Stimulated activated CD4-positive, alpha-beta T cell treated with anti-CD3 and anti-CD28 coated beads, TNF-alpha, amount 100 ng/mL, for 24 hours (primary cell): ENCODE results near the gene TIMP1.

Experiments
- DNase-seq, 3 experiments: peaks; one replicate each; pipeline ENCODE4 v3.0.0-alpha.2; 2020; ENCODE audit warnings: low read depth in 3 of 3

The TIMP1 gene

DNA sequence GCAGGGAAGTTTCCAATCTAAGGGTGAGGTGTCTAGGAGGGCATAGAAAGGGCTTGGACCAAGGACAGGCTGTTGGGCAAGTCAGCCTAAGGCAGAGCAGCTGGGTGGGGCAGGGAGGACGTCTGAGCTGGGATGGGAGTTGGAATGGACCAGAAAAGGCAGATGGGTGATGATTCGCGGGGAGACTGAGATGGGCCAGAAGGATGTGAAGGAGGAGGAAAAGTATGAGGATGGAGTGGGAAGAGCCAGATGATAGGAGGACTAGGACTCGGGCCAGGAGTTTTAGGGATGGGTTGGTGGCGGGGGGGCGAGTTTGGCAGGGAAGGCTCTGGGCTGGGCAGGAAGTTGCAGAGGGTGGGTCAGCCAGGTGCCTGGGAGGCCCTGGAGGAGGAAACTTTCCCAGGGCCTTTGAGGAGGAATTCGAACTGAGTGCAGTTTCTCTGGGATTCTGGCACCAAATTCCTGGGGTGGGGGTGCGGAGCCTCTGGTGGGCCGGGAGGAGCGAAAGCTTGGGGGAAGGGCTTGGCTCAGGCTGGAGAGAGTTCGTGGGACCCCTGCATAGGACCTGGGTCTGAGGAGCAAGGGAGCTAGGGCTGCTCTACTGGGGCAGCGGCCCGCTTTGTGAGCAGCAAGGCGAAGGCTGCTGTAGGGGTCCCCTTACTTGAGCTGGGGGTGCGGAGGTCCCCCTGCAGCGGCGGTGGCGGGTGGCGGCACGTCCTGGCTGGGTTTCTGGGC, 8.7 kb upstream of the TIMP1 start:
- DNase-seq: no peak

DNA sequence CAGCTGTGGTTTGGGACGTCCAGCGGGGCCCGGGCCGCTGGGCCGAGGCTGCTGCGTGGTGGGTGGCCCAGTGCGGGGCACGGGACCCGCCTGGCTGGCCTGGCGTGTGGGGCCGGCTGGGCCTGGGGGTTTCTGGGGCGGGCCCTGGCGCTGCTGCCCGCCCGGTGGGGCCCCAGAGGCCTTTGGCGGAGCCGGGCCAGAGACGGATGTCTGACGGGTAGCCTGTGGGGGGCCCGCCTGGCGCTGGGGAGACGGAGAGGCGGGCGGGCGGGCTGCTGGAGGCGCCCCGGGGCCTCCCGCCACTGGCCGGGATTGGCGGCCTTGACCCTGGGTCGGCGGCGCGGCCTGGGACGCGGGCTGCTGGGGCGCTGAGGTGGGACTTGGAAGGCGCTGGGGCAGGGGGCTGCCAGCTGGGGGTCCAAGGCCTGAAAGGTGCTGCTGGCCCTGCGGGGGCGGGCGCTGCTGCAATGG, 8.1 kb upstream of the TIMP1 start:
- DNase-seq: no peak

DNA sequence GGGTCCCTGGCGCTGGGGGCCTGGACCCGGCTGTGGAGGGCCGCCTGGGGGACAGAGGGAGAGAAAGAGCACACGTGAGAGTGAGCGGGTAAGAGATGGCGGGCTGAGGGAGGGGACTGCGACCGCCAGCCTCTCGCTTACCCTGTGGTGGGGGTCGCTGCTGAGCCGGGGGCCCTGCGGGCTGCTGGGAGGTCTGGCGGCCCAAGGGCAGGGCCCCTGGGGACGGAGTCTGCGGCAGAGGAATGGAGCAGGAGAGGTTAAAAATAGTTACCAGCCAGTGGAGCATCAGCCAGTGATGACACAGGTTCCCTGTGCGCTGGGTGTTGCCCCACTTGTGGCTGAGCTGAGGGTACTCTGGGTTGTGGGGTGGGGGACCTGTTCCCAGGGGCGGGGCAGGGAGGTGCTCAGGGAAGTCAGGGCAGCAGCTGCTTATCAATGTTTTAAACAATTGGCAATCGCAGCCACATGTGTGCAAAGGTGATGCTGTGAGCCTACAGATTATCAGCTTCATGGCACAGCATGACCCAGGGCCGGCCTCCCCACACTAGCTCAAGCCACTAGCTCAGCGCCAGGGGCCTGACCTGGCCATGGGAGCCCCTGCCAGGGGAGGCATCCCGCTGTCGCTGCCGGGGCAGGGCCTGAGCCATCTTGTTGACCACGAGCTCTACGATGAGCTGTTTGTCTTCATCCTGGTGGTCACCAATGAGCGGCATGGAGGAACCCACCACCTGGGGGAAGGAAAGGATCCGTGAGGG, 7.5 kb upstream of the TIMP1 start:
- no peak for DNase-seq

DNA sequence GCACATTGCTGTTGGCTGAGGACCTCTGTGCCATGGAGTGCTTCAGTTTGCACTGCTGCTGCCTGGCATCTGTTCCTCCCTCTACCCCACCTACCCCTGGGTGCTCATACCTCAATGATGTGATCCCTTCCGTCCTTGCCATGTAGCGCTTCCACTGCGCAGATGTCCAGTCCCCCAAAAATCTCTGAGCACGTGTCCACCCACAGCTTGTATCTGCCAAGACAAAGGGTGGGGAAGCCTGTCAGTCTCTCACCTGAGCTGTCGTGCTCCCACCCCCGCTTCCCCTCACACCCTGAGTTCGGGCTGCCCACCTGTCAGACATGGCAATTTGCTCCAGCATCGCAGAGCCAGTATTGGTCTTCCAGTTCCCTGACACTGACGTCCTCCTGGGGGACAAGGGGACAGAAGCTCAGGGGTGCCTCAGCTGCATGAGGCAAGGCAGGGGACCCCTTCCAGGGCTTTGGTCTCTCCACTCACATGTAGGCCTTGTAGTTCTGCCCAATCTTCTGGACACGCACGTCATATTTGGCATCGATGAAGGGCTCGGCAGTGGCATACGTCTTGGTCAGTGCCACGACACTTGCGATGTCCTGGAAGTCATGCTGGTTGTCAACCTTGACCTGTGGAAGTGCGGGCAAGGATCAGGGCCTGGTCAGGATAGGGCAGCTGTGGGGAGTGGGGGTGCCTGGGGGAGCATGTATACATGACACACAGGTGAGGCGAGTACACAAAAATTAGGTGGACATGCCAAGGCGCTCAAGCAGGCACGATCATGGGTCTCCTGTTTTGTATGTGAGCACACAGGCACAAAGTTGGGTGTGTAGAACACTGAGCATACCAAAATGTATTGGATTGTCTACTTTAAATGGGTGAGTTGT, 6.0 kb upstream of the TIMP1 start:
- no peak for DNase-seq

DNA sequence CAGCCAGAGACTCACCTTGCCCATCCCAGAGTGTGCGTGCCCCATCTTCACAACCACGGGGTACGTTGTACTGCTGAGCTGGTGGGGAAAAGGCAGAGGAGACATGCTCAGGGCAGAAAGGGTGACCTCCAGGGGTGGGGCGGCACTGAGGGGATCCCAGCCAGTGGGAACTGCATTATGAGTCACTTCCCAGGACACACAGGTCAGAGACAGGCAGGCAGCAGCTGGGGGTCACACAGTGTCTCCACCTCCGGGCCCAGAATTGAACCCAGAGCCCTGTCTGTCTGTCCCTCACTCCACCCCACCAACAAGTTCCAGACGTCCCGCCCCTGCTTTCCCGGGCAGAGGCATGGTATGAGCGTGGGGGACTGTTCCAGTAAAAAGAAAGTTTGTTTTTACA, 4.8 kb upstream of the TIMP1 start:
- DNase-seq: no peak

DNA sequence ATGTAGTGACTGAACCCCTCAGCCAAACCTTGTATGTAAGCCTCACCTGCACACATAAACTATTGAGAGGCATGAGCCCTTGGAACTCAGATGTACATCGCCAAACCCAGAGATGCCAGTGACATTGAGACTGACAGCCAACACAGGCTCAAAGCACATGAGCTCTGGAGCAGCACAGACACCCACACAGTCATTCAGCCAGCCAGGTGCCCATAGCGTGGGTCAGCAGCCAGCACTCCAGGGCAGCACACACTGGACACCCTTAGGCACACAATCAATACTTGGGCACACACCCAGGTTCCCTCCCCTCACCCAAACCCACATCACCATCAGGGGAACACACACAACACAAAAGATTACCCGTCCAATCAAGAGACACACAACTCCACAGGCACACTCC, 4.3 kb upstream of the TIMP1 start:
- no peak for DNase-seq

DNA sequence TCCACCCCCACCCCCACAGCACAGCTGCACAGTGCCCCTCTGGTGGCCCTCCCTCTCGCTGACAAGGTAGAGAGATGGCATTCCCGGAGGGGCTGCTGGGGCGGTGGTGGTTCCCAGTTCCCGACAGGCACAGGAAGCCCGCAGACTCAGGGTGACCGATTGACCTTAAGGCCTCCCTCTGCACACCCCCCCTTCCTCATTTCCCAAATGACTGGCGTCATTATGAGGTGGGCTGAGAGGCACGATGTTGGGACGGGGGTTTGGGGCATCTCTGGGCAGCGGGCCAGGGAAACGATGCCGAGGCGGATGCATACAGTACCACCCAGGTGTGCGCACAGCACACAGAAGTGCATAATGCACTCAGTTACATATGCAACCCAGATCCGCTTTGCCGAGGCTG, 3.5 kb upstream of the TIMP1 start:
- DNase-seq: no peak

DNA sequence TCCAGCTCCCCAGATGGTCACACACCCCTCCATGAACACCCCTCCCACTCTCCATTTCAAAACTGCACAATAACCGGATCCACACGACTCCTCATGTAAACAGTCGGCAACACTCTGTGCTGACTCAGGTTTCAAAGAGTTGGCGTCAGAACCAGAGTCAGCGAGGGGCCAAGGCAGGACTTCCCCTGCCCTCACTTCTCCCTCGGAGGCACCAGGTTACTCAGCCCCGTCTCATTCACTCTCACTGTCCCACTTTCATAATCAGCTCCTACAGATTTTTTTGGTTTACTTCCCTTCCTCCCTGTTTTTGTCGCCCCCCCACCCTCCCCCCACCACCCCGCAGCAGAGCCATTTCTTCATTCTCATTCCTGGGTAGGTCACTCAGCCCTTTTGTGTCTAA, 2.7 kb upstream of the TIMP1 start:
- peak in 1 of 3 experiments; percentile 48 for DNase-seq

DNA sequence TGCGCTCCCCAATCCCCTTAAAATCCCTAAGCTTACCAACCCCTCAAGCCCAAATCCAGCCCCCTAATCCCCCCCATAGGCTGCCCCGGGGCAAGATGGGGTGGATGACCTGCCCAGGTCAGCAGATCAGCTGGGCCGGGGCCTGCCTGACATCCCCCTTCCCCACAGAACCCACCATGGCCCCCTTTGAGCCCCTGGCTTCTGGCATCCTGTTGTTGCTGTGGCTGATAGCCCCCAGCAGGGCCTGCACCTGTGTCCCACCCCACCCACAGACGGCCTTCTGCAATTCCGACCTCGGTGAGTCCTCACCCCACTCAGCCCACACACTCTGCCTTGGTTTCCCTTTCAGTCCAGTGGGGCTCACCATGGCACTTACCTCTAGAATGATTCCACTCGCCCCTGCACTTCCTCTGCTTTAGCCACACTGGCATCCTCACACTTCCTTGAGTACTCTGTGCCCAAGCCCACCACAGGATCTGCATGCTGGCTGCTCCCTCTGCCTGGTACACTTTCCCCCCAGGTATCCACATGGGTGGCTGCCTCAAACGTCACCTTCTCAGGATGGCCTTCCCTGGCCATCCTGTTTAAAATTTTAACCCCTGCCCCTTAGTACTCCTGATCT, 1.1 kb downstream of the TIMP1 start:
- DNase-seq: no peak

DNA sequence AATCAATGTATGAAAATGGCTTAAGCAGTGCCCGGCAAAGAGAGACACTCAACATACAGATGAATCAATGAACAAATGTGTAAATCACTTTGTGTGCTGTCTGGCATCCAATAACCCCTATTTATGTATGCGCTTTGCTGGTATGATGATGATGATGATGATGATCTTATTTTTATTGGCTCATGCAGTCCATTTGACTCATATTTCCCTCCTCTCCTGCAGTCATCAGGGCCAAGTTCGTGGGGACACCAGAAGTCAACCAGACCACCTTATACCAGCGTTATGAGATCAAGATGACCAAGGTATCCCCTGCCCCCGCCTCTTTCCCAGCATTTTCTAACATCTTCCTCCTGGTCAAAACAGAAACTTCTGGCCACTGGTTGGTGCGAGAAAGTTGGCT, 2.5 kb downstream of the TIMP1 start:
- DNase-seq: no peak

DNA sequence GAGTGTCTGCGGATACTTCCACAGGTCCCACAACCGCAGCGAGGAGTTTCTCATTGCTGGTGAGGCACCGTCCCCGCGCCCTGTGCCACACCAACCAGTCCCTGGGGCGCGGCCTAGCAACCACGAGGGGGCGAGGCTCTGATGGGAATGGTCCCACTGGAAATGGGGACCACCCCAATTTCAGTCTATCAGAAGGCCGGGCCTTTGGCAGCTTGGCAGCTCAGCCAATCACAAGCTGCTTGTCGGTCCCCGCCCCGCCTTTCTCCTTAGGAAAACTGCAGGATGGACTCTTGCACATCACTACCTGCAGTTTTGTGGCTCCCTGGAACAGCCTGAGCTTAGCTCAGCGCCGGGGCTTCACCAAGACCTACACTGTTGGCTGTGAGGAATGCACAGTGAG, 3.0 kb downstream of the TIMP1 start:
- no peak for DNase-seq

DNA sequence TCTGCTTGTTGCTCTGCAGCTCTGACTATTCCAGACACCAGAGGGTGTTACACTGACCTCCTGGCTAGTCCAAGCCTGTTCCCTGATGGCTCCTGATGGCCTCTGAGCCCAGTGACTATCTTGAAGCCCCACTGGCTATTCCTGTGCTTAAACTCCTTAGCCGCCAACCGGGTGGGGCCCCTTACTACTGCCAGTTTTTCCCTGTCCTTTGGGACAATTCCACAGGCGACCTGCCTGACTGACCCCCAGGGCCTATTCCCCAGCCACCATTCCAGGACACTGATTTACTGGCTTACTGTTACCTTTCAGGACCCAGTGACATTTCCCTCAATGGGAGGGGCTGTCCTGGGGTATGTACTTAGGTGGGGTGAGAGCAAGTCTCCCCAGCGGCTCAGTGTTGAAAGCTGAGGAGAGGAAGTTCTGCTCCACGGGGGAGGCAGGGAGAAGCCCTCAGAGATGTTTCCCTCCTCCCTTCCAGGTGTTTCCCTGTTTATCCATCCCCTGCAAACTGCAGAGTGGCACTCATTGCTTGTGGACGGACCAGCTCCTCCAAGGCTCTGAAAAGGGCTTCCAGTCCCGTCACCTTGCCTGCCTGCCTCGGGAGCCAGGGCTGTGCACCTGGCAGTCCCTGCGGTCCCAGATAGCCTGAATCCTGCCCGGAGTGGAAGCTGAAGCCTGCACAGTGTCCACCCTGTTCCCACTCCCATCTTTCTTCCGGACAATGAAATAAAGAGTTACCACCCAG, 4.0 kb downstream of the TIMP1 start:
- no peak for DNase-seq

DNA sequence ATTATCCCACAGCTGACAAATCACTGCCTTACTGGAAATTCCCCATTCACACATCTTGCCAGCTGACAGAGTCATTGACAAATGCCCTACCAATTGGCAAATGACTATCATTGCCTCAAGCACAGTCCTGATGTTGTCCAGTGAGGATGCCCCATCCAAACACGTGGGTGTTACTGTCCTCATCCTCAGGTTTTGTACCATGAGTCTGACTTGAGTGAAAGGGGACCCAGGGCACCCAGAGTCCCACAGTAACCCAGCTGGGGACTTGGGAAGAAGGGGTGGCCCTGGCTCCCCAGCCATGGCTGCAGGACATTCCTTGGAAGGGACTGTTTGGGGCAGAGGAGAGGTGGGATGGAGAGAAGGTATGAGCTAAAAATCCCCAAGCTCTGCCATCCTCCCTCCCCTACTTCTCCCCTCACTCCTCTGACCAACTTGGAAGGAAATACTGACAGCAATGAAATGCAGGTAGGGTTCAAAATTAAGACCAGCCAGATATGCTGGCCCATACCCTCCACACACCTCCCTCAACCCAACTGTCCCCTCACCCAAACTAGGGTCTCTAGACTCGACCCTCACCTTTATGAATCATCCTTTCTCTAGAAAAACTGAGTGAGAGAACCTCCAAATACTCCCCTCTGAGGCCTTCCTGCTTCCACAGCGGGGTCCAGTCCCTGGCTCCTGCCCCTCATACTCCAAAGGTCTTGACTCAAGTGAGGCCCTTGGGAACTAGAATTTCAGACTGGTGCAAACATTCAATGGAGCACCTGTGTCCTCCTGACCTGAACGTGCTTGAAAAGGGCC, 5.1 kb downstream of the TIMP1 start:
- no peak for DNase-seq

DNA sequence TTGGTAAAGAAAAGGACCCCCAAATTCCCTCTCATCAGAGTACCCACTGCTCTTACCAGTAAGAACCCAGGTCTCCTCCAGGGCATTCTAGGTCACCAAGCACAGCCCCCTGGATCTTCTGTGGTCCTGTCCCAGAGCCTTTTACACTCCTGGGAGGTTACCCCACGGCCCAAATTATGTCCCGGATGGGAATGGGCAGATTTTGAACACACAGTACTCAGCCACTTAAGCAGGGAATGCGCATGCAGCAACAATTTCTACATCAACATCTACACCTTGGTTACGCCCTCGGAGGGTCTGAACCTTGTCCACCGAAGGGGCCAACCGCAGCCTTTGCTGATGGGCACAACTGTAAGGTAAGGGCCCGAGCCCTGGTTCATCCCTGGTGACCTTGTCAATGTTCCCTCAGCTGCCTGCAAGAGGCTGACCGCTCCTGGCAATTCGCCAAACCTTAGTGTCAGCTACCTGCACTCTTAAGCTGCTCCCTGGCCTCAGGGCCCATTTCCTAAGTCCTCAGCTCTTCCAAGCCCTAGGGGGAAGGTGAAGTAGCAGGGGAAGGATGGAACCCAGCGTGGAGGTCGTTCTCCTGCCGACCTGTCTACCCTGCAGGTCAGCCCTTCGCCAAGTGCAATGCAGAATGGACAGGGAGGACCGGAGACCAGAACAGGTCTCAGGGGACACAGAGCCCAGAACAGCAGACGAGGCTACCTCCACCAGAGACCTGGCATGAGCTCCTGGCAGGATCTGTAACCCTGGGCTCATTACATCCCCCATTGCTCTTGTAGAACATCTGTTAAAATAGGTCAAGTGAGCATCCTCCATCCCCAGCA, 5.9 kb downstream of the TIMP1 start:
- no peak for DNase-seq

DNA sequence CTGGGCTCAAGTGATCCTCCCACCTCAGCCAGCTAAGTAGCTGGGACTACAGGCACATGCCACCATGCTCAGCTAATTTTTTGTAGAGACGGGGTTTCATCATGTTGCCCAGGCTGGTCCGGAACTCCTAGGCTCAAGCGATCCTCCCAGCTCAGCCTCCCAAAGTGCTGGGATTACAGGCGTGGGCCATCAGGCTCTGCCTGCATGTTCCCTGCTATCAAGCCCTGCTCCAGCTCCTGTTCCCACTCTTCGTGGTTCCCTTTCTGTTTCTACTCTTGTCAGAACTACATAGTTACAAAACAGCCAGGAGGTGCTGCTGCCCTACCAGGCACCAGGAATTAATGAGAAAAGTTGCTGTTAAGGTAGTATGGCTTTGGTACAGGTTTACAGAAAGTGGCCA, 8.7 kb downstream of the TIMP1 start:
- no peak for DNase-seq

DNA sequence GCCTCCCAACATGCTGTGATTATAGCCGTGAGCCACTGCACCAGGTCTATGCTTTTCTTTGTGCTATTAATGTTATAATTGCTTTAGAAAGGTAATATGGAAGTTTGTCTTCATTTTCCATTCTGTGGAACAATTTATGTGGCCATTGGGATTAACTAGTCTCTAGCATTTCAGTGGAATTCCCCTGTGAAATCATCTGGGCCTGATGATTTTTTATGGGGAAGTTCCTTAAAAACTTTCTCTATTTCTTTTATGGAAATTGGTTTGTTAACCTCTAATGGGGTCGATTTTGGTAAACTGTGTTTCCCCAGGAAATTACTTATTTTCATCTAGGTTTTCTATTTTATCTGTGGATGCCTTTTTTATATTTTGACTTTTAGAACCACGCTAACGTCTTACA, 11.3 kb downstream of the TIMP1 start:
- no peak for DNase-seq

DNA sequence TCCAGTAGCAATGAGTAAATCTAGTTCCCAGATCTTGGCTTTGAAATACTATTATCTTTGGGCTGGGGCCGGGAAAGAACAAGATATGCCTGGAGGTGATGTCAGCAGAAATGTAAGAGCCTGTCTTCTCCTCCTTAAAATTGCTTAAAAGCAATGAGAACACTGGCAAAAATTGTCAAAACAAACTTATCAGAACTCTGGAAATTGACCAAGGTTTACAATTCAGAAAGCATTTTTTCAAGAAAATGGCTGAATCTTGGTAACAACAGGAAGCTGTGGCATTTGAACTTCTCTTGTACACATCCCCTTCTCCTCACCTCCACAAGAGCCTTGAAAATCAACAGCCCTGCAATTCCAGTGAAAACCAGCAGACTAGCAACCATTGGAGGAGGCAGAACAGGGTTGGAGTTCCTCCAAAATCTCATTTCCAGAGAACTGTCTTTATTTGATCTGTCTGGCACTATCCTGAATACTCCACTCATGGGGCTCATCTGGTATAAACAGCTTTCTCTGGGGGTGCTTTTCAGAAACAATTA, 13.5 kb downstream of the TIMP1 start:
- no peak for DNase-seq

DNA sequence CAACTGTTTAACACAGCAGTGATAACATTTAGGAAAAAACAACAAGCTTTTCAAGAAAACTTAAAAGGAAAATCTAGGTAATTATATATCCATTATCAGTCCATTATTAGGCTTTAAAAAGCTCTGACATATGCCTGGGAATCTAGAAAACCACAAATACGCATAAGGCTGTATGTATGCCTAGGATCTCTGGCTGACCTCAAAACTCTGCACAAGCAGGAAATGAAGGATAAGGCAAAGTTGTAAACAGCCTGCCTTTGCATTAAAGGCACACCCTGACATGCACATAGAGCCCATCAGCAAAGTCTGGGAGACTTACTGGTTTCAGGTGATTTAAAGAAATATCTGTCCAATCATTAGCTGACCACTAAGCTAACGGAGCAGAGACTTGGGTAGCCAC, 14.0 kb downstream of the TIMP1 start:
- no peak for DNase-seq

DNA sequence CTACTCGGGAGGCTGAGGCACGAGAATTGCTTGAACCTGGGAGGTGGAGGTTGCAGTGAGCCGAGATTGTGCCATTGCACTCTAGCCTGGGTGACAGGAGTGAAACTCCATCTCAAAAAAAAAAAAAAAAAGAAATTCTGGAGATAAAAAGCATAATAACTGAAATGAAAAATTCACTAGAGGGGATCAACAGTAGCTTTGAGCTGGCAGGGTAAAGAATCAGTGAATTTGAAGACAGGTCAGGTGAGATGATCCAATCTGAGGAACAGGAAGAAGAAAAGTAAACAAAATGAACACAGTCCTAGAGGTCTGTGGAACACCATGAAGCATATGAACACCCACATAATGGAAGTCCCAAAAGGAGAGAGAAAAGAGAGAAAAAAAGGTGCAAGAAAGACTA, 15.0 kb downstream of the TIMP1 start:
- DNase-seq: no peak
